OCI-LY7 (cell line): ENCODE data around the gene THRB. TPM values are rescaled to one million over a fixed set of nuclear protein-coding genes. Genes with fewer than 3 reads are reported as not detected.

Experiments
- BruUV-seq: library from RNA; stranded (reverse); fragments of 400-500 nt; replicated peaks from 2 replicates; lab custom pipeline; 2021; lab: Mats Ljungman, UMichigan
- CTCF ChIA-PET: fragments of 300-600 bp; sonication (Branson Sonifier 250); formaldehyde crosslinking; loops from one replicate; lab custom pipeline; 2022; ENCODE audit warnings: antibody characterized with exemption; ENCODE audit not compliant: unreplicated experiment; lab: Charles Lee
- POLR2A ChIA-PET: fragments of 300-600 bp; sonication (Branson Sonifier 250); formaldehyde crosslinking; loops from one replicate; lab custom pipeline; 2022; ENCODE audit warnings: antibody characterized with exemption; lab: Charles Lee
- DNase-seq: peaks from one replicate; pipeline ENCODE4 v3.0.0-alpha.2; 2015; ENCODE audit warnings: low spot score
- H2AFZ ChIP-seq: fragments of 200-600 bp; sonication (generic), shearing (Covaris generic); 2 replicates; pipeline ENCODE4 v1.6.1; 2014; ENCODE audit warnings: mild to moderate bottlenecking, antibody characterized with exemption, low read length, moderate library complexity
- H3K27ac ChIP-seq: fragments of 200-600 bp; sonication (generic); 2 replicates; pipeline ENCODE4 v1.5.1; 2014; ENCODE audit warnings: mixed run types, low read depth, mild to moderate bottlenecking, moderate library complexity, low read length, inconsistent platforms; ENCODE audit not compliant: poor library complexity, severe bottlenecking
- H3K36me3 ChIP-seq: fragments of 200-600 bp; sonication (generic); 2 replicates; pipeline ENCODE4 v1.6.1; 2014; ENCODE audit warnings: mild to moderate bottlenecking, antibody characterized with exemption, low read length, moderate library complexity, mixed read lengths; ENCODE audit not compliant: insufficient read depth
- H3K4me1 ChIP-seq: fragments of 200-600 bp; sonication (generic); 2 replicates; pipeline ENCODE4 v1.5.1; 2014; ENCODE audit warnings: mild to moderate bottlenecking, low read length; ENCODE audit not compliant: insufficient read depth, poor library complexity, severe bottlenecking
- H3K4me2 ChIP-seq: fragments of 200-600 bp; sonication (generic); 2 replicates; pipeline ENCODE4 v1.6.1; 2014; ENCODE audit warnings: mild to moderate bottlenecking, low read length
- H3K4me3 ChIP-seq: fragments of 200-600 bp; sonication (generic); 2 replicates; pipeline ENCODE4 v1.5.1; 2014; ENCODE audit warnings: mild to moderate bottlenecking, low read depth, low read length; ENCODE audit not compliant: poor library complexity, severe bottlenecking
- H3K79me2 ChIP-seq: fragments of 200-600 bp; sonication (generic); 2 replicates; pipeline ENCODE4 v1.6.1; 2016; ENCODE audit warnings: low read depth, mild to moderate bottlenecking, low read length, moderate library complexity, mixed read lengths; ENCODE audit not compliant: insufficient read depth
- H3K9me2 ChIP-seq: fragments of 200-600 bp; sonication (generic); 2 replicates; pipeline ENCODE4 v1.6.1; 2016; ENCODE audit warnings: mild to moderate bottlenecking, low read length, mixed read lengths; ENCODE audit not compliant: insufficient read depth
- H3K9me3 ChIP-seq: fragments of 200-600 bp; sonication (generic); 2 replicates; pipeline ENCODE4 v1.6.1; 2014; ENCODE audit warnings: mild to moderate bottlenecking, mixed run types, low read length, mixed read lengths
- H4K20me1 ChIP-seq: fragments of 200-600 bp; sonication (generic); 2 replicates; pipeline ENCODE4 v1.6.1; 2014; ENCODE audit warnings: mild to moderate bottlenecking, antibody characterized with exemption, low read length, moderate library complexity, mixed read lengths; ENCODE audit not compliant: insufficient read depth
- EZH2phosphoT487 ChIP-seq: fragments of 200-600 bp; sonication (generic); IDR thresholded peaks from 2 replicates; pipeline ENCODE4 v1.6.1; 2018; ENCODE audit warnings: low read depth, borderline replicate concordance, mild to moderate bottlenecking, mixed run types, antibody characterized with exemption, low read length, moderate library complexity, mixed read lengths
- intact Hi-C: fragments of 100-400 bp; cut with micrococcal nuclease; formaldehyde crosslinking; loops from one replicate; pipeline ENCODE4 v1.10.0; 2022; ENCODE audit not compliant: unreplicated experiment
- total RNA-seq, 2 experiments: library from RNA; depleted of rRNA in 1 of 2; stranded (reverse); fragments of >200 nt in 1 of 2; shearing (Covaris generic) in 1 of 2; gene quantifications; 2 replicates each; pipeline ENCODE4 v1.2.3, GENCODE V29; 2014 to 2022
- TF ChIP-seq, protein P1 (sequence below): fragments of 200-600 bp; sonication (generic); conservative IDR thresholded peaks from 2 replicates; pipeline ENCODE4 v1.5.1; 2014; ENCODE audit warnings: mild to moderate bottlenecking, antibody characterized with exemption, low read length, moderate library complexity, mixed read lengths

THRB gene
- total RNA-seq, 2 experiments from 2014 or later, result not detected

DNA sequence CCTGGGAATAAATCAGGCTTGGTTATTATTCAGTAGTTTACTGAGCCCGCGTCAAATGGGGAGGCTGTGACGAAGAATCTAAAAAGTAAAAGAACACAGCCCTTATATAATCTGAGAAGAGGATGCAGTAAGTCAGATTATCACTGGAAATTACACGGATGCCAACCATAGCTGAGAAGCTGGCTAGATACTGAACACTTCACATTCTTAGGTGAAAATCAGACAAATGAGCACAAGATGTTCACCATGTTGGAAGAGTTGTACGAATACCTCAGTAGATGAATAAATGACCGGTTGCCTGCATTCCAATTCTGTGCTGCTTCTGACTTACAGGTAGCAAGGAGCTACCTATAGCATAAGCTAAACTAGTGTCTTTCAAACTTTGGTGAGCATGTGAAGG lies 254.3 kb downstream of the THRB start:
- H3K79me2 ChIP-seq, result no peaks in the 10 kb centered on the region
- H3K9me3 ChIP-seq, result no peaks in the 10 kb centered on the region
- TF ChIP-seq, protein P1, sequence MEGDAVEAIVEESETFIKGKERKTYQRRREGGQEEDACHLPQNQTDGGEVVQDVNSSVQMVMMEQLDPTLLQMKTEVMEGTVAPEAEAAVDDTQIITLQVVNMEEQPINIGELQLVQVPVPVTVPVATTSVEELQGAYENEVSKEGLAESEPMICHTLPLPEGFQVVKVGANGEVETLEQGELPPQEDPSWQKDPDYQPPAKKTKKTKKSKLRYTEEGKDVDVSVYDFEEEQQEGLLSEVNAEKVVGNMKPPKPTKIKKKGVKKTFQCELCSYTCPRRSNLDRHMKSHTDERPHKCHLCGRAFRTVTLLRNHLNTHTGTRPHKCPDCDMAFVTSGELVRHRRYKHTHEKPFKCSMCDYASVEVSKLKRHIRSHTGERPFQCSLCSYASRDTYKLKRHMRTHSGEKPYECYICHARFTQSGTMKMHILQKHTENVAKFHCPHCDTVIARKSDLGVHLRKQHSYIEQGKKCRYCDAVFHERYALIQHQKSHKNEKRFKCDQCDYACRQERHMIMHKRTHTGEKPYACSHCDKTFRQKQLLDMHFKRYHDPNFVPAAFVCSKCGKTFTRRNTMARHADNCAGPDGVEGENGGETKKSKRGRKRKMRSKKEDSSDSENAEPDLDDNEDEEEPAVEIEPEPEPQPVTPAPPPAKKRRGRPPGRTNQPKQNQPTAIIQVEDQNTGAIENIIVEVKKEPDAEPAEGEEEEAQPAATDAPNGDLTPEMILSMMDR, result no peak
- no peak for TF ChIP-seq EZH2phosphoT487
- no peaks in the 10 kb centered on the region for H4K20me1 ChIP-seq
- DNase-seq, result no peak
- ChIA-PET CTCF (no interaction called here), POLR2A (interaction anchor here (1.2 kb wide), 1 partner anchor 194 kb away, joined by 3 read pairs; no protein-coding TSS in a partner anchor)
- H2AFZ ChIP-seq, result no peak overlapping the region
- BruUV-seq, result no TSS peak
- H3K36me3 ChIP-seq, result no peaks in the 10 kb centered on the region
- intact Hi-C loops, result no loop called here
- no peak overlapping the region for H3K4me3 ChIP-seq
- no peak overlapping the region for H3K4me2 ChIP-seq
- H3K9me2 ChIP-seq, result no peaks in the 10 kb centered on the region
- no peak overlapping the region for H3K27ac ChIP-seq
- H3K4me1 ChIP-seq, result no peaks in the 10 kb centered on the region

DNA sequence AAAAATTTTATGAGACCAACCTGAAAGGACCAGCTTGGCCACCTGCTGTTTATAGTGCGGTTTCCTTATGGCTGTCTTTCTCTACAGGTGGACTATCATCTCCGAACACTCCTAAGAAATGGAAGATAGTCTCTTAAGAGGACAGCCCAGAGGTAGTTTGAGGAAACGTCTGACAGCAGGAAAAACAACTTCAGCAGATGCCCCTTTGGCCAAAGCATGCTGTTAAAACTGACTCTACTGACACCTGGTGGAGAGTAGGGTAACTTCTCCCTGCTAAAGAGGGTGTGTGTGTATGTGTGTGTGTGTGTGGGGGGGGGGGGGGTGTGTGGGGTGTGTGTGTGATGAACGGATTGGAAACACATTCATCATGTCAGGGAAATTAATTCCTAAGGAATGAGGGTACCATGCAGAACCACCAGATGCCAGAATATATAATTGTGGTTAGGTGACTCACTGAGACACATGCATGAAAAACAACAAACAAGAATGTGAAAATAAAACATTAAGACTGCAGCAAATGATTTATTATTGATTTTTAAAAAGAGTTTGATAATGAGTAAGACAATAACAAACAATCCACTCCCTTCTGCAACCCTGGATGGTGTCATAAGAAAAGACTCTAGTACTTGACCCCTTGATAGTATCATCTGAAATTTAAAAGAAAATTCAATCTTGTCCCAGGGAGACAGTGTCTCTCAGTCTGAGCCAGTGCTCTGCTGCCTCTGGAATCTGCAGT lies 256.5 kb downstream of the THRB start:
- Histone ChIP-seq H3K9me2 (no peaks in the 10 kb centered on the region), H3K4me2 (no peak overlapping the region), H3K27ac (no peak overlapping the region), H3K4me3 (no peak overlapping the region), H3K36me3 (no peaks in the 10 kb centered on the region), H3K79me2 (no peaks in the 10 kb centered on the region), H4K20me1 (no peaks in the 10 kb centered on the region), H3K4me1 (no peaks in the 10 kb centered on the region), H3K9me3 (no peaks in the 10 kb centered on the region), H2AFZ (no peak overlapping the region)
- no TSS peak for BruUV-seq
- ChIA-PET CTCF (no interaction called here), POLR2A (interaction anchor here (0.7 kb wide), 1 partner anchor 243 kb away, joined by 3 read pairs; no protein-coding TSS in a partner anchor)
- intact Hi-C loops, result loop anchor here (1.0 to 5.0 kb wide), 3 partner anchors 51 to 349 kb away; no protein-coding TSS in a partner anchor
- TF ChIP-seq, protein P1, result peak; percentile 84
- TF ChIP-seq EZH2phosphoT487, result no peak
- peak; percentile 75 for DNase-seq

DNA sequence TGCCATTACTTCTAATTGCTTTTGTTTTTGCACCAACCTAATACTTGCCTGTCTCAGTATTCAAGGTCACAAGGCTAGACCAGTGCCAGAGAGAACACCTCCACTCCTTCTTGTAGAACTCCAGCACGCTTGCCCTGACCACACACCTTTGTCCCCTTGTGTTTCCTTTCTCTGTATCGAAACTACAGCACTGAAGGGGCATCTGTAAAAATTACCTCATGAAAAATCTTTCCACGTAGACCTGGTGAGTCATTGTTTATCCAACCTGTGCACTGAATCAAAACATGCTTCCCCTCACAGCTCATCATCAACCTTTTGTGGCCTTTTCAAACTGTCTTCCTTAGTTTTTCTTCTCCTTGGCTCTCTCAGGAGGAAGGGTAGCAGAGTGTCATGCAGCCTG lies 259.5 kb downstream of the THRB start:
- Histone ChIP-seq H3K36me3 (no peaks in the 10 kb centered on the region), H3K4me3 (no peak overlapping the region), H3K9me3 (no peaks in the 10 kb centered on the region), H3K79me2 (no peaks in the 10 kb centered on the region), H3K4me2 (no peak overlapping the region), H3K4me1 (no peaks in the 10 kb centered on the region), H3K27ac (no peak overlapping the region), H2AFZ (no peak overlapping the region), H3K9me2 (no peaks in the 10 kb centered on the region), H4K20me1 (no peaks in the 10 kb centered on the region)
- CTCF ChIA-PET, result no interaction called here
- no TSS peak for BruUV-seq
- TF ChIP-seq, protein P1, result no peak
- TF ChIP-seq EZH2phosphoT487, result no peak
- DNase-seq, result no peak
- POLR2A ChIA-PET, result interaction anchor here (0.8 kb wide), 1 partner anchor 10 kb away, joined by 3 read pairs; no protein-coding TSS in a partner anchor
- intact Hi-C loops, result loop anchor here (5.0 kb wide), 1 partner anchor 48 kb away; no protein-coding TSS in a partner anchor
